ENCODE data around the gene WFS1. TPM values are rescaled to one million over a fixed set of nuclear protein-coding genes. Genes with fewer than 3 reads are reported as not detected.

Gene WFS1
- total and polyA plus RNA-seq, 9 of the 15 experiments (the other 6 are each of a cell fraction or from before 2014, with no cell fraction given) = 0.01 to 0.29 (median 0.03) TPM; not detected in 5

DNA sequence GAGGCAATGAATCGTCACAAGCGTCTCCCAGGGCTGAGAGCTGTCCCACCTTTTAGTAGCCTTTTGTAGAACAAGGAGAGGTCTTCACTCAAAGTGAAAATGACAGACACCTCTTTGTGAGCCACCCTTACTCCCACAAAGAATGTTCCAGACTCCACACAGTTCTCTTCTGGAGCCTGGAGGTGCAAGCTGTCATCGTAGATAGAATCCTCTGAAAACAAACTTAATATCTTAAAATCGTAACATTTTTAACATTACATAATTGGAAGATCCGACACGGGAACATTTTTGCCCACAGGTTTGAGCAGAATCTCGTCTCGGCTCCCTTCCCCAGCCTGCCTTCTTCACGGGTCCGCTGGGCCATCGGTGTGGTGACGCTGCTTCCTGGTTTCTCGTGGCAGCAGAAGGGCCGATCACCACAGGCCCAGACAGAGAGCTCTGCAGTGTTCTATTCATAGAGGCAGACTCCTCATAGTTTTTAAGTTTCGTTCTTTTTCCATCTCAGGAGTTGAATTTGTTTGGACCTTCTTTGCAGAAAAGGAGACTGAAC is 27.7 kb downstream of the WFS1 start:
- no TSS peak for BruUV-seq (replicated peaks)
- no peak for ATAC-seq
- no peak overlapping the region for H3K4me3 ChIP-seq
- peaks cover 5% of the 10 kb centered on the region; the same call in 1 of the 2 replicates for H4K20me1 ChIP-seq (replicated peaks; ENCODE audit: control insufficient read depth, insufficient read depth, low read length)
- no peaks in the 10 kb centered on the region for H3K9me3 ChIP-seq (replicated peaks; ENCODE audit: control insufficient read depth, insufficient read depth, low read depth, low read length)
- in situ Hi-C loops (cut with MboI) = no loop called here
- POLR2A ChIA-PET = interaction anchor here (1.5 kb wide), 1 partner anchor 13 kb away, joined by 3 read pairs; no protein-coding TSS in a partner anchor
- H3K36me3 ChIP-seq (ENCODE audit: control insufficient read depth, insufficient read depth, low read length) = no peaks in the 10 kb centered on the region
- TF ChIP-seq TBL1XR1 (IDR thresholded peaks at IDR 0.05; ENCODE audit: low read length in 2 of 2) (no peak), TAF1 (IDR thresholded peaks at IDR 0.05; ENCODE audit: control insufficient read depth, extremely low read depth, insufficient read depth, low read length, severe bottlenecking) (no peak), MBD1 (CRISPR knock-in tag; IDR thresholded peaks at IDR 0.05) (no peak)
- CTCF ChIA-PET (ENCODE audit: low intra/inter-chr PET ratio) = no interaction called here
- no peak for FAIRE-seq
- H2AFZ ChIP-seq (ENCODE audit: low read depth, low read length) = no peak overlapping the region
- peaks cover 2 to 62% of the 10 kb centered on the region in 2 experiments; a peak in 4 of 5 replicates for H3K27me3 ChIP-seq (ENCODE audit: control insufficient read depth in 2 of 2, insufficient read depth in 2 of 2, low read length in 2 of 2)
- 2% methylated on average over 15 of the region's 15 CpGs for WGBS (ENCODE audit: insufficient coverage, low coverage, missing lambda C conversion rate)
- H3K9me1 ChIP-seq (ENCODE audit: control insufficient read depth, insufficient read depth, low read length) = peaks cover 6% of the 10 kb centered on the region
- no peak for DNase-seq (ENCODE audit: extremely low read depth in 1 of 4, low spot score in 3 of 4)
- no peak overlapping the region for H3K4me2 ChIP-seq (ENCODE audit: insufficient read depth, low read length)
- H3K79me2 ChIP-seq (ENCODE audit: control insufficient read depth, insufficient read depth, low read length) = no peaks in the 10 kb centered on the region
- H3K4me1 ChIP-seq (replicated peaks in 1 of 2; ENCODE audit: control insufficient read depth in 2 of 2, insufficient read depth in 2 of 2, low read length in 2 of 2) = peaks cover 0 to 11% of the 10 kb centered on the region in 2 experiments; a peak in 1 of 5 replicates
- H3K9ac ChIP-seq (ENCODE audit: insufficient read depth in 1 of 2, low read depth in 2 of 2, low read length in 2 of 2) = no peak overlapping the region
- intact Hi-C loops (cut with micrococcal nuclease) = no loop called here
- H3K27ac ChIP-seq (ENCODE audit: extremely low read depth, low read depth, low read length) = no peak overlapping the region

All from K562 (cell line).